BLaER1 treated with 17β-estradiol and CSF1 and Interleukin-3, amounts not matched to agents 10 nM and 100 nM (cell line): ENCODE measurements around the gene GABRR2.
A peak's percentile ranks its signal among the peaks of the same experiment; 100 is the strongest.

Source experiments
- H3K27ac ChIP-seq, 11 experiments: shearing (Covaris generic); formaldehyde crosslinking; 2 replicates each; pipeline ENCODE4 v1.8.1; 2022
- H3K27me3 ChIP-seq, 11 experiments: shearing (Covaris generic); formaldehyde crosslinking; 2 replicates each; pipeline ENCODE4 v1.8.1; 2022
- H3K36me3 ChIP-seq, 11 experiments: shearing (Covaris generic); formaldehyde crosslinking; 2 replicates each; pipeline ENCODE4 v1.8.1; 2022
- H3K4me1 ChIP-seq, 10 experiments: shearing (Covaris generic); formaldehyde crosslinking; 2 replicates each; pipeline ENCODE4 v1.8.1; 2022
- H3K4me2 ChIP-seq, 11 experiments: shearing (Covaris generic); formaldehyde crosslinking; 2 replicates each; pipeline ENCODE4 v1.8.1; 2022
- H3K4me3 ChIP-seq, 10 experiments: shearing (Covaris generic); formaldehyde crosslinking; 2 replicates each; pipeline ENCODE4 v1.8.1; 2022
- H3K9ac ChIP-seq, 11 experiments: shearing (Covaris generic); formaldehyde crosslinking; 2 replicates each; pipeline ENCODE4 v1.8.1; 2022
- H3K9me3 ChIP-seq, 11 experiments: shearing (Covaris generic); formaldehyde crosslinking; replicated peaks in 1 of 11; 2 replicates each; pipeline ENCODE4 v1.8.1; 2022
- H4K20me1 ChIP-seq, 11 experiments: shearing (Covaris generic); formaldehyde crosslinking; 2 replicates each; pipeline ENCODE4 v1.8.1; 2022
- Cebpa-rat ChIP-seq, 11 experiments: shearing (Covaris generic); IDR thresholded peaks; 2 replicates each; pipeline ENCODE4 v1.8.1; 2022

Gene GABRR2

GRCh38 chr6:89353702-89354392, 38.7 kb upstream of the GABRR2 start:
- peaks cover 34 to 62% (median 47%) of the 10 kb centered on the region in 10 experiments for H3K4me1 ChIP-seq
- peak overlapping the region; percentile 70 to 81 (median 75) for H3K4me2 ChIP-seq
- H3K27me3 ChIP-seq: no peaks in the 10 kb centered on the region
- peak overlapping the region; percentile 72 to 87 (median 80); a peak in 19 of 20 replicates for H3K4me3 ChIP-seq
- no peaks in the 10 kb centered on the region for H3K9me3 ChIP-seq
- H3K9ac ChIP-seq: peak overlapping the region; percentile 97 to 100 (median 99); a peak in 21 of 22 replicates
- TF ChIP-seq Cebpa-rat (IDR thresholded peaks at IDR 0.05): no peak
- H4K20me1 ChIP-seq: peaks cover 0 to 14% (median 0%) of the 10 kb centered on the region in 11 experiments; a peak in 7 of 22 replicates
- H3K36me3 ChIP-seq: peaks cover 0 to 10% (median 4%) of the 10 kb centered on the region in 11 experiments; a peak in 9 of 22 replicates
- peak overlapping the region; percentile 96 to 100 (median 99); a peak in 21 of 22 replicates for H3K27ac ChIP-seq

- H3K27ac ChIP-seq: peak overlapping the region; percentile 96 to 100 (median 99)
- peaks cover 0 to 17% (median 9%) of the 10 kb centered on the region in 11 experiments; a peak in 9 of 22 replicates for H3K36me3 ChIP-seq
- peak overlapping the region; percentile 70 to 81 (median 75) for H3K4me2 ChIP-seq
- no peak for TF ChIP-seq Cebpa-rat (IDR thresholded peaks at IDR 0.05)
- no peaks in the 10 kb centered on the region for H3K9me3 ChIP-seq
- no peaks in the 10 kb centered on the region for H3K27me3 ChIP-seq
- H4K20me1 ChIP-seq: peaks cover under 1 to 21% (median 5%) of the 10 kb centered on the region in 11 experiments; a peak in 12 of 22 replicates
- peaks cover 40 to 62% (median 50%) of the 10 kb centered on the region in 10 experiments for H3K4me1 ChIP-seq
- peak overlapping the region; percentile 97 to 100 (median 99) for H3K9ac ChIP-seq
- peak overlapping the region; percentile 72 to 87 (median 80) for H3K4me3 ChIP-seq
Observed at GRCh38 chr6:89353118-89353556, 38.0 kb upstream of the GABRR2 start.

GRCh38 chr6:89352278-89353117, 37.4 kb upstream of the GABRR2 start, which contains the start of gene UBE2J1:
Gene UBE2J1, minus strand, starts transcription at chr6:89352722. Its CDS starts 153 bp downstream, at chr6:89352569.
- peak within 1 kb of the TSS; percentile 97 to 100 (median 99) for H3K9ac ChIP-seq
- H3K36me3 ChIP-seq: peaks cover 0 to 23% (median 9%) of the 10 kb centered on the region in 11 experiments; a peak in 9 of 22 replicates
- peaks cover 43 to 63% (median 51%) of the 10 kb centered on the region in 10 experiments for H3K4me1 ChIP-seq
- H3K4me3 ChIP-seq: peak within 1 kb of the TSS; percentile 72 to 87 (median 80)
- H3K27me3 ChIP-seq: no peaks in the 10 kb centered on the region
- no peaks in the 10 kb centered on the region for H3K9me3 ChIP-seq
- H3K27ac ChIP-seq: peak within 1 kb of the TSS; percentile 96 to 100 (median 99)
- H3K4me2 ChIP-seq: peak within 1 kb of the TSS; percentile 73 to 92 (median 81)
- H4K20me1 ChIP-seq: peaks cover 3 to 27% (median 12%) of the 10 kb centered on the region in 11 experiments; a peak in 18 of 22 replicates
- TF ChIP-seq Cebpa-rat (IDR thresholded peaks at IDR 0.05): peak in 3 of 11 experiments; percentile 18 to 43 (median 42); a peak in 3 of 22 replicates

- Histone ChIP-seq H3K4me1 (peaks cover 48 to 68% (median 54%) of the 10 kb centered on the region in 10 experiments), H3K36me3 (peaks cover 0 to 25% (median 9%) of the 10 kb centered on the region in 11 experiments; a peak in 9 of 22 replicates), H4K20me1 (peaks cover 3 to 34% (median 19%) of the 10 kb centered on the region in 11 experiments; a peak in 19 of 22 replicates), H3K27me3 (no peaks in the 10 kb centered on the region), H3K9me3 (no peaks in the 10 kb centered on the region), H3K9ac (peak overlapping the region; percentile 97 to 100 (median 99)), H3K4me2 (peak overlapping the region; percentile 51 to 92 (median 81); a peak in 21 of 22 replicates), H3K27ac (peak overlapping the region; percentile 96 to 100 (median 99)), H3K4me3 (peak overlapping the region; percentile 72 to 87 (median 80))
- no peak for TF ChIP-seq Cebpa-rat (IDR thresholded peaks at IDR 0.05)
Observed at GRCh38 chr6:89351671-89352277, 36.7 kb upstream of the GABRR2 start.

GRCh38 chr6:89350281-89350966, 35.3 kb upstream of the GABRR2 start:
- H3K27ac ChIP-seq: peak overlapping the region; percentile 96 to 100 (median 99)
- H3K9ac ChIP-seq: peak overlapping the region; percentile 97 to 100 (median 99)
- peak in 2 of 11 experiments; percentile 73 to 74; a peak in 4 of 22 replicates for TF ChIP-seq Cebpa-rat (IDR thresholded peaks at IDR 0.05)
- H4K20me1 ChIP-seq: peaks cover 16 to 48% (median 32%) of the 10 kb centered on the region in 11 experiments; a peak in 19 of 22 replicates
- H3K27me3 ChIP-seq: no peaks in the 10 kb centered on the region
- peak overlapping the region; percentile 74 to 92 (median 87); a peak in 21 of 22 replicates for H3K4me2 ChIP-seq
- H3K4me3 ChIP-seq: peak overlapping the region; percentile 72 to 87 (median 80)
- H3K9me3 ChIP-seq: no peaks in the 10 kb centered on the region
- H3K4me1 ChIP-seq: peaks cover 51 to 65% (median 59%) of the 10 kb centered on the region in 10 experiments
- peaks cover 0 to 35% (median 17%) of the 10 kb centered on the region in 11 experiments; a peak in 10 of 22 replicates for H3K36me3 ChIP-seq

- Histone ChIP-seq H3K27me3 (no peaks in the 10 kb centered on the region), H3K4me2 (peak overlapping the region; percentile 74 to 92 (median 87)), H3K9me3 (no peaks in the 10 kb centered on the region), H3K9ac (peak overlapping the region; percentile 39 to 100 (median 99); a peak in 17 of 22 replicates), H3K4me1 (peaks cover 40 to 62% (median 50%) of the 10 kb centered on the region in 10 experiments), H3K36me3 (peaks cover 0 to 50% (median 18%) of the 10 kb centered on the region in 11 experiments; a peak in 10 of 22 replicates), H4K20me1 (peaks cover 32 to 68% (median 52%) of the 10 kb centered on the region in 11 experiments; a peak in 20 of 22 replicates), H3K27ac (peak overlapping the region; percentile 42 to 100 (median 99); a peak in 21 of 22 replicates), H3K4me3 (peak overlapping the region in 8 of 10 experiments; percentile 31 to 86 (median 80); a peak in 11 of 20 replicates)
- TF ChIP-seq Cebpa-rat (IDR thresholded peaks at IDR 0.05): no peak
Observed at GRCh38 chr6:89348372-89348771, 33.3 kb upstream of the GABRR2 start.

- Histone ChIP-seq H3K4me1 (peaks cover 40 to 61% (median 49%) of the 10 kb centered on the region in 10 experiments), H3K4me2 (peak overlapping the region; percentile 74 to 92 (median 87))
- no peak for TF ChIP-seq Cebpa-rat (IDR thresholded peaks at IDR 0.05)
Observed at GRCh38 chr6:89347825-89348224, 32.7 kb upstream of the GABRR2 start.

More at GRCh38 chr6:89347825-89348224, 32.7 kb upstream of the GABRR2 start:
- Histone ChIP-seq H4K20me1 (peaks cover 32 to 74% (median 58%) of the 10 kb centered on the region in 11 experiments; a peak in 20 of 22 replicates), H3K9me3 (no peaks in the 10 kb centered on the region), H3K36me3 (peaks cover 0 to 56% (median 18%) of the 10 kb centered on the region in 11 experiments; a peak in 10 of 22 replicates), H3K4me3 (peak overlapping the region in 6 of 10 experiments; percentile 16 to 86 (median 59); a peak in 9 of 20 replicates), H3K27me3 (no peaks in the 10 kb centered on the region), H3K9ac (peak overlapping the region in 10 of 11 experiments; percentile 30 to 99 (median 66); a peak in 14 of 22 replicates), H3K27ac (peak overlapping the region; percentile 42 to 100 (median 99); a peak in 21 of 22 replicates)
